PC-9 (cell line): ENCODE data around the gene OLFML2A. TPM values are rescaled to one million over a fixed set of nuclear protein-coding genes. Genes with fewer than 3 reads are reported as not detected.
A peak's percentile ranks its signal among the peaks of the same experiment; 100 is the strongest.

ENCODE experiments used
- BruUV-seq: library from RNA; stranded (reverse); fragments of 400-500 nt; replicated peaks from 2 replicates; lab custom pipeline; 2021; lab: Mats Ljungman, UMichigan
- CTCF ChIA-PET: fragments of 300-600 bp; sonication (Branson Sonifier 250); formaldehyde crosslinking; loops from one replicate; lab custom pipeline; 2022; ENCODE audit warnings: antibody characterized with exemption; lab: Charles Lee
- POLR2A ChIA-PET: fragments of 300-600 bp; sonication (Branson Sonifier 250); formaldehyde crosslinking; loops from one replicate; lab custom pipeline; 2022; ENCODE audit warnings: antibody characterized with exemption; ENCODE audit not compliant: unreplicated experiment; lab: Charles Lee
- DNase-seq, 2 experiments: peaks; one replicate each; pipeline versions ENCODE4 v3.0.0 to v3.0.0-alpha.2; 2015 to 2022; ENCODE audit warnings: mixed read lengths in 1 of 2
- H2AFZ ChIP-seq: fragments of 200-600 bp; sonication (generic); 2 replicates; pipeline ENCODE4 v1.8.1; 2017; ENCODE audit warnings: antibody characterized with exemption
- H3F3A ChIP-seq: fragments of 200-600 bp; sonication (generic); 2 replicates; pipeline ENCODE4 v1.8.1; 2017; ENCODE audit warnings: antibody characterized with exemption, mild to moderate bottlenecking, low read depth; ENCODE audit not compliant: insufficient read depth
- H3K27ac ChIP-seq: fragments of 200-600 bp; sonication (generic); 2 replicates; pipeline ENCODE4 v1.6.1; 2016; ENCODE audit warnings: mixed run types
- H3K27me3 ChIP-seq: fragments of 200-600 bp; sonication (generic); 2 replicates; pipeline ENCODE4 v1.6.1; 2016; ENCODE audit warnings: low read depth, mixed run types; ENCODE audit not compliant: insufficient read depth
- H3K36me3 ChIP-seq: fragments of 200-600 bp; sonication (generic); 2 replicates; pipeline ENCODE4 v1.6.1; 2016; ENCODE audit warnings: low read depth, mixed run types
- H3K4me1 ChIP-seq: fragments of 200-600 bp; sonication (generic); replicated peaks from 2 replicates; pipeline ENCODE4 v1.6.1; 2016; ENCODE audit warnings: mixed run types; ENCODE audit not compliant: insufficient read depth
- H3K4me2 ChIP-seq: fragments of 200-600 bp; sonication (generic); 2 replicates; pipeline ENCODE4 v1.6.1; 2017; ENCODE audit warnings: mixed run types
- H3K4me3 ChIP-seq: fragments of 200-600 bp; sonication (generic); 2 replicates; pipeline ENCODE4 v1.6.1; 2016; ENCODE audit warnings: mixed run types
- H3K79me2 ChIP-seq: fragments of 200-600 bp; sonication (generic); 2 replicates; pipeline ENCODE4 v1.6.1; 2017; ENCODE audit warnings: low read depth, mixed run types
- H3K9me2 ChIP-seq: fragments of 200-600 bp; sonication (generic); 2 replicates; pipeline ENCODE4 v1.8.1; 2017; ENCODE audit warnings: mild to moderate bottlenecking; ENCODE audit not compliant: insufficient read depth
- H3K9me3 ChIP-seq: fragments of 200-600 bp; sonication (generic); 2 replicates; pipeline ENCODE4 v1.8.1; 2016; ENCODE audit warnings: low read depth; ENCODE audit not compliant: insufficient read depth
- H4K20me1 ChIP-seq: fragments of 200-600 bp; sonication (generic); 2 replicates; pipeline ENCODE4 v1.8.1; 2017; ENCODE audit not compliant: insufficient read depth
- EZH2 ChIP-seq: fragments of 200-600 bp; sonication (generic); IDR thresholded peaks from 2 replicates; pipeline ENCODE4 v1.8.0; 2017; ENCODE audit warnings: antibody characterized with exemption, low read depth
- intact Hi-C: fragments of 100-400 bp; cut with micrococcal nuclease; formaldehyde crosslinking; loops from one replicate; pipeline ENCODE4 v1.10.0; 2022; ENCODE audit not compliant: unreplicated experiment
- total RNA-seq: library from RNA; stranded (reverse); gene quantifications from 2 replicates; pipeline ENCODE4 v1.2.3, GENCODE V29; 2021
- TF ChIP-seq, protein P1 (sequence below): fragments of 200-600 bp; sonication (generic); conservative IDR thresholded peaks from 2 replicates; pipeline ENCODE4 v1.6.1; 2017; ENCODE audit warnings: mixed run types, antibody characterized with exemption, mild to moderate bottlenecking, moderate library complexity

OLFML2A gene
- total RNA-seq, 1 experiment from 2014 or later, result 5.7 TPM

DNA sequence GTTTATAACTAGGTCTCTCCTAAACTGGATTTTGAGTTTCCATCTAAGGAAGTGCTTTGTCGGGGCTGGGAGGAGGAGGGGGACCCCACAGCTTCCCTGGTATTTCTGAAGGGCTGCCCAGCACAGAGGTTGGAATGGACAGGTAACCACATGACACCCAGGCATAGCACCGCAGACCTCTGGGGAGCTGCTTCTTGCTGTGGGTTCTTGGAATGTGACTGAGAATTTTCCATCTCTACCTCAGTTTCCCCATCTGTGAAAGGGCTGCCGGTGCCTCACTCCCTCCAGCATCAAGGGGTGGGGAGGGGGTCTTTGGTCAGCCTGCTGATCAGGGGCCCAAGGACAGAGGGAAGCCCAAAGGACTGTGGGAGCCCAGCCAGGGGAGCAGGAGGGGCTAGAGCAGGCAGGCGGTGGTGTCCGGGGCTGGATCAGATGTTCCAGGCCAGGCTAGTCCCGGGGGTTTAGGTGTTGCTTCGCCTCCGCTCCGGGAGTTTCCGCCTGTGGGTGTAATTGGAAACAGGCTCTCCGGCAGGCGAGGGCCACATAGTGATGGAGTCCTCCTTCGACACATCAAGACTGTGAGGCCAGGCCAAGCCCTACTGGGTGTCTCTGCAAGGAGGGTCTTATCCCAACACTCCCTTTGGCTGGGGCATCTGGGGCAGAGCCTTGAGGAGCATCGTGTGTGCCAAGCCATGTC is 3.3 kb downstream of the OLFML2A start:
- no TSS peak for BruUV-seq
- H3K4me2 ChIP-seq, result peak overlapping the region; percentile 67
- ChIA-PET CTCF (interaction anchor here (0.6 to 10.9 kb wide), 11 partner anchors 15 to 363 kb away, joined by 4 to 159 read pairs (median 7); partner anchors contain the start of gene WDR38), POLR2A (interaction anchor here (0.6 to 1.1 kb wide), 5 partner anchors 39 to 382 kb away, joined by 3 to 27 read pairs (median 7); partner anchors contain the start of gene ARPC5L)
- intact Hi-C loops, result no loop called here
- no peaks in the 10 kb centered on the region for H3K79me2 ChIP-seq
- no peak for DNase-seq
- no peak overlapping the region for H3K27ac ChIP-seq
- no peaks in the 10 kb centered on the region for H3K9me3 ChIP-seq
- no peaks in the 10 kb centered on the region for H3K36me3 ChIP-seq
- no peaks in the 10 kb centered on the region for H3K9me2 ChIP-seq
- peaks cover 12% of the 10 kb centered on the region; the same call in 1 of the 2 replicates for H3F3A ChIP-seq
- no peak for TF ChIP-seq EZH2
- TF ChIP-seq, protein P1, sequence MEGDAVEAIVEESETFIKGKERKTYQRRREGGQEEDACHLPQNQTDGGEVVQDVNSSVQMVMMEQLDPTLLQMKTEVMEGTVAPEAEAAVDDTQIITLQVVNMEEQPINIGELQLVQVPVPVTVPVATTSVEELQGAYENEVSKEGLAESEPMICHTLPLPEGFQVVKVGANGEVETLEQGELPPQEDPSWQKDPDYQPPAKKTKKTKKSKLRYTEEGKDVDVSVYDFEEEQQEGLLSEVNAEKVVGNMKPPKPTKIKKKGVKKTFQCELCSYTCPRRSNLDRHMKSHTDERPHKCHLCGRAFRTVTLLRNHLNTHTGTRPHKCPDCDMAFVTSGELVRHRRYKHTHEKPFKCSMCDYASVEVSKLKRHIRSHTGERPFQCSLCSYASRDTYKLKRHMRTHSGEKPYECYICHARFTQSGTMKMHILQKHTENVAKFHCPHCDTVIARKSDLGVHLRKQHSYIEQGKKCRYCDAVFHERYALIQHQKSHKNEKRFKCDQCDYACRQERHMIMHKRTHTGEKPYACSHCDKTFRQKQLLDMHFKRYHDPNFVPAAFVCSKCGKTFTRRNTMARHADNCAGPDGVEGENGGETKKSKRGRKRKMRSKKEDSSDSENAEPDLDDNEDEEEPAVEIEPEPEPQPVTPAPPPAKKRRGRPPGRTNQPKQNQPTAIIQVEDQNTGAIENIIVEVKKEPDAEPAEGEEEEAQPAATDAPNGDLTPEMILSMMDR, result no peak
- H4K20me1 ChIP-seq, result no peaks in the 10 kb centered on the region
- 0 out of 2 replicates have a peak, but pooled peaks cover 7% of the 10 kb centered on the region for H3K27me3 ChIP-seq
- no peak overlapping the region for H3K4me3 ChIP-seq
- peaks cover 18% of the 10 kb centered on the region for H3K4me1 ChIP-seq
- no peak overlapping the region for H2AFZ ChIP-seq

DNA sequence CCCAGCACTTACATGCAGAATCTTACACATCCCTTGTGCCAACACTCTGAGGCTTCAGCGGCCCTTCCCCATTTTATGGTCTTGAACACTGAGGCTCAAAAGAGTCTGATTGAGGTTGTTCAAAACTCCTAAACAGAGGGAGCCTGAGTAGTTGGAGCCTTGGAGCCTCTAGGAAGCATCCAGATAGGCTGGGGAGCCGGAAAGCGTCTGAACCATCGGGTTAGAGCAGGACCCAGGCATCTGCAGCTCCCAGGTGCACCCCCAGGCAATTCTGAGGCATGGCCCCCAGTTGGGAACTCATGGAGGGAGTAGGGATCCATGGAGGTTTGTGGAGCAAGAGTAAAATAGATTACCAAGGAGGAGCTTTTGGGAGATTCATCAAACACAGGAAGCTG is 3.8 kb downstream of the OLFML2A start:
- intact Hi-C loops, result no loop called here
- no peak overlapping the region for H3K4me2 ChIP-seq
- H2AFZ ChIP-seq, result no peak overlapping the region
- H3K9me3 ChIP-seq, result no peaks in the 10 kb centered on the region
- H3K27ac ChIP-seq, result no peak overlapping the region
- H3F3A ChIP-seq, result peaks cover 12% of the 10 kb centered on the region; the same call in 1 of the 2 replicates
- no peaks in the 10 kb centered on the region for H4K20me1 ChIP-seq
- no peak overlapping the region for H3K4me3 ChIP-seq
- H3K79me2 ChIP-seq, result no peaks in the 10 kb centered on the region
- peaks cover 18% of the 10 kb centered on the region for H3K4me1 ChIP-seq
- no peaks in the 10 kb centered on the region for H3K9me2 ChIP-seq
- H3K36me3 ChIP-seq, result no peaks in the 10 kb centered on the region
- no peak for TF ChIP-seq EZH2
- TF ChIP-seq, protein P1, result no peak
- no peak for DNase-seq
- BruUV-seq, result no TSS peak
- ChIA-PET CTCF (no interaction called here), POLR2A (no interaction called here)
- 0 out of 2 replicates have a peak, but pooled peaks cover 7% of the 10 kb centered on the region for H3K27me3 ChIP-seq

DNA sequence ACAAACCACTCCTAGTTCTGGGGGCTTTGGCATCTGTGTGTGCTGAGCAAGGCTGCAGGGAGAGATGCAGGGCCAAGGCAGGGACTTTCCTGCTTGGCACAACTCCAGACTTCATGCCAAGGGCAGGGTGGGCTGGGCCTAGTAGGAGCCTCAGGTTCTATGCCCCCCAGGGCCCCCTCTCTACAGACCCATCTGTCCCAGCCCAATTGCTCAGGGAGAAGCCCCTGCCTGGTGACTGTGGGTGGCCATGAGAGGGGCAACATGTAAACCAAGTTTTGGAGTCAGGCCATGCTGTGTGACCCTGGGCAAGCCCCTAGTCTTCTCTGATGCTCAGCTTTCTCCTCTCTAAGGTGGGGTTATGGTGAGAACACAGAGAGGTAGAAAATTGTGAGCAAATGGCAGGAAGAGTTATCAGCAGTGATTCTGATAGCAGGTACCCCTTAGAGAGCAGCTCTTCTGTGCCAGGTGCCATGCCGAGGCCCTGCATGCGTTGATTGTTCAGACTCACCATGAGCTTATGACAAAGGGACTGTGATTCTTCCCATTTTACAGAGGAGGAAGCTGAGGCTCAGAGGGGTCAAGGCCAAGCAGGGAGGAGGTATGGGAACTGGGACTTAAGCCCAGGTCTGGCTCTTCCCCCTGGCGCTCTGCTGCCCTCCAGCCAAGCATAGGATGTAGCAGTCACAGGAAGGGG is 5.2 kb downstream of the OLFML2A start:
- peaks cover 12% of the 10 kb centered on the region; the same call in 1 of the 2 replicates for H3F3A ChIP-seq
- no peak for DNase-seq
- H2AFZ ChIP-seq, result no peak overlapping the region
- no peak overlapping the region for H3K4me3 ChIP-seq
- no peaks in the 10 kb centered on the region for H3K36me3 ChIP-seq
- no peak overlapping the region for H3K27ac ChIP-seq
- no peaks in the 10 kb centered on the region for H3K9me3 ChIP-seq
- peaks cover 18% of the 10 kb centered on the region for H3K4me1 ChIP-seq
- intact Hi-C loops, result no loop called here
- no peak for TF ChIP-seq EZH2
- TF ChIP-seq, protein P1, result no peak
- no peaks in the 10 kb centered on the region for H3K9me2 ChIP-seq
- no TSS peak for BruUV-seq
- H3K27me3 ChIP-seq, result no peaks in the 10 kb centered on the region
- H4K20me1 ChIP-seq, result no peaks in the 10 kb centered on the region
- H3K4me2 ChIP-seq, result no peak overlapping the region
- no peaks in the 10 kb centered on the region for H3K79me2 ChIP-seq
- ChIA-PET POLR2A (interaction anchor here (0.6 kb wide), 1 partner anchor 25 kb away, joined by 17 read pairs; no protein-coding TSS in a partner anchor), CTCF (interaction anchor here (1.0 kb wide), 1 partner anchor 70 kb away, joined by 3 read pairs; no protein-coding TSS in a partner anchor)
